Esophagus (tissue), 2 donors: ENCODE data around the gene KCNK10. TPM values are rescaled to one million over a fixed set of nuclear protein-coding genes. Genes with fewer than 3 reads are reported as not detected.

Experiments used
- H3K27ac ChIP-seq, 2 donors: one replicate each; pipeline ENCODE4 v1.5.1; 2013; ENCODE audit warnings: low read depth in 2 of 2, mild to moderate bottlenecking in 2 of 2, inconsistent platforms in 1 of 2, low read length in 1 of 2, moderate library complexity in 1 of 2
- H3K27me3 ChIP-seq, 2 donors: one replicate each; pipeline ENCODE4 v1.6.1; 2013; ENCODE audit warnings: low read length in 2 of 2, control low read depth in 1 of 2, mild to moderate bottlenecking in 1 of 2; ENCODE audit not compliant: insufficient read depth in 2 of 2, control insufficient read depth in 1 of 2
- H3K36me3 ChIP-seq, 2 donors: one replicate each; pipeline ENCODE4 v1.6.1; 2013; ENCODE audit warnings: low read length in 1 of 2; ENCODE audit not compliant: control insufficient read depth in 2 of 2, insufficient read depth in 2 of 2
- H3K4me1 ChIP-seq, 2 donors: one replicate each; pipeline ENCODE4 v1.6.1; 2013; ENCODE audit warnings: low read length in 1 of 2; ENCODE audit not compliant: control insufficient read depth in 2 of 2, insufficient read depth in 2 of 2
- H3K4me3 ChIP-seq, 2 donors: one replicate each; pipeline ENCODE4 v1.5.1; 2013; ENCODE audit warnings: low read length in 2 of 2, mild to moderate bottlenecking in 2 of 2, low read depth in 1 of 2, moderate library complexity in 1 of 2
- H3K9me3 ChIP-seq, 2 donors: one replicate each; pipeline ENCODE4 v1.6.1; 2013; ENCODE audit warnings: mild to moderate bottlenecking in 2 of 2, low read depth in 1 of 2, low read length in 1 of 2, moderate library complexity in 1 of 2; ENCODE audit not compliant: control insufficient read depth in 2 of 2, insufficient read depth in 1 of 2
- WGBS, 2 donors: extraction: QIAGEN DNeasy Blood & Tissue Kit; methylation state at CpG; one replicate each; pipeline ENCODE4 v1.1.7; 2013; 5-methylcytosine and 5-hydroxymethylcytosine counted together
- polyA plus RNA-seq, 2 donors: library from polyadenylated mRNA; stranded (reverse); fragments of 200-250 nt; gene quantifications; one replicate each; pipeline ENCODE4 v1.2.3, GENCODE V29; 2013
- donor health status: healthy with polysubstance abuse.
- donor health status: Bipolar disorder and iron deficiency.

Gene KCNK10
- polyA plus RNA-seq, 2 donors = 0.61 to 1.0 TPM

- WGBS, 2 donors = 96% methylated on average over 22 of the region's 22 CpGs
- peaks cover 0 to 2% of the 10 kb centered on the region in 2 donors for H3K4me1 ChIP-seq
- no peaks in the 10 kb centered on the region for H3K27me3 ChIP-seq
- no peak overlapping the region for H3K4me3 ChIP-seq
- H3K9me3 ChIP-seq = no peaks in the 10 kb centered on the region
- H3K36me3 ChIP-seq = no peaks in the 10 kb centered on the region
- H3K27ac ChIP-seq = no peak overlapping the region
Observed at GRCh38 chr14:88185843-88186242, 137.2 kb downstream of the KCNK10 start.

GRCh38 chr14:88184956-88185355, 138.1 kb downstream of the KCNK10 start:
- Histone ChIP-seq H3K4me1 (peaks cover 0 to 2% of the 10 kb centered on the region in 2 donors), H3K9me3 (no peaks in the 10 kb centered on the region), H3K27ac (no peak overlapping the region), H3K4me3 (no peak overlapping the region), H3K27me3 (no peaks in the 10 kb centered on the region), H3K36me3 (no peaks in the 10 kb centered on the region)
- WGBS, 2 donors = 88 to 92% methylated on average over 8 of the region's 8 CpGs

- Histone ChIP-seq H3K4me3 (no peak overlapping the region), H3K27ac (no peak overlapping the region), H3K4me1 (no peaks in the 10 kb centered on the region), H3K9me3 (no peaks in the 10 kb centered on the region), H3K27me3 (no peaks in the 10 kb centered on the region), H3K36me3 (no peaks in the 10 kb centered on the region)
- 46 to 62% methylated on average over 5 of the region's 5 CpGs for WGBS, 2 donors
Observed at GRCh38 chr14:88181072-88181471, 142.0 kb downstream of the KCNK10 start.

- WGBS, 2 donors = 87 to 89% methylated on average over 6 of the region's 6 CpGs
- no peaks in the 10 kb centered on the region for H3K4me1 ChIP-seq
- no peaks in the 10 kb centered on the region for H3K36me3 ChIP-seq
- H3K27me3 ChIP-seq = no peaks in the 10 kb centered on the region
- H3K27ac ChIP-seq = no peak overlapping the region
- no peak overlapping the region for H3K4me3 ChIP-seq
- H3K9me3 ChIP-seq = no peaks in the 10 kb centered on the region
Observed at GRCh38 chr14:88179716-88180115, 143.4 kb downstream of the KCNK10 start.

GRCh38 chr14:88170333-88170732, 152.7 kb downstream of the KCNK10 start:
- Histone ChIP-seq H3K4me3 (no peak overlapping the region), H3K27me3 (no peaks in the 10 kb centered on the region), H3K4me1 (no peaks in the 10 kb centered on the region), H3K9me3 (no peaks in the 10 kb centered on the region), H3K27ac (no peak overlapping the region), H3K36me3 (no peaks in the 10 kb centered on the region)

- Histone ChIP-seq H3K36me3 (no peaks in the 10 kb centered on the region), H3K9me3 (no peaks in the 10 kb centered on the region), H3K4me1 (no peaks in the 10 kb centered on the region), H3K27me3 (no peaks in the 10 kb centered on the region), H3K4me3 (no peak overlapping the region), H3K27ac (no peak overlapping the region)
- WGBS, 2 donors = 59 to 61% methylated on average over 3 of the region's 3 CpGs
Observed at GRCh38 chr14:88168498-88169165, 154.4 kb downstream of the KCNK10 start.

- no peaks in the 10 kb centered on the region for H3K4me1 ChIP-seq
- H3K27ac ChIP-seq = no peak overlapping the region
- 83 to 84% methylated on average over 7 of the region's 7 CpGs for WGBS, 2 donors
- H3K36me3 ChIP-seq = no peaks in the 10 kb centered on the region
- H3K9me3 ChIP-seq = no peaks in the 10 kb centered on the region
- H3K27me3 ChIP-seq = no peaks in the 10 kb centered on the region
- H3K4me3 ChIP-seq = no peak overlapping the region
Observed at GRCh38 chr14:88168025-88168424, 155.0 kb downstream of the KCNK10 start.

GRCh38 chr14:88166616-88167015, 156.5 kb downstream of the KCNK10 start:
- Histone ChIP-seq H3K36me3 (no peaks in the 10 kb centered on the region), H3K9me3 (no peaks in the 10 kb centered on the region), H3K27ac (no peak overlapping the region), H3K4me3 (no peak overlapping the region), H3K27me3 (no peaks in the 10 kb centered on the region), H3K4me1 (no peaks in the 10 kb centered on the region)
- 60 to 62% methylated on average over 3 of the region's 3 CpGs for WGBS, 2 donors

- H3K36me3 ChIP-seq = no peaks in the 10 kb centered on the region
- no peaks in the 10 kb centered on the region for H3K4me1 ChIP-seq
- H3K27me3 ChIP-seq = no peaks in the 10 kb centered on the region
- H3K4me3 ChIP-seq = no peak overlapping the region
- H3K27ac ChIP-seq = no peak overlapping the region
- WGBS, 2 donors = 56 to 65% methylated on average over 3 of the region's 3 CpGs
- H3K9me3 ChIP-seq = no peaks in the 10 kb centered on the region
Observed at GRCh38 chr14:88164906-88165534, 158.0 kb downstream of the KCNK10 start.

GRCh38 chr14:88163731-88164255, 159.3 kb downstream of the KCNK10 start:
- Histone ChIP-seq H3K36me3 (no peaks in the 10 kb centered on the region), H3K27me3 (no peaks in the 10 kb centered on the region), H3K4me3 (no peak overlapping the region), H3K9me3 (no peaks in the 10 kb centered on the region), H3K4me1 (no peaks in the 10 kb centered on the region), H3K27ac (no peak overlapping the region)
- 72 to 75% methylated on average over 4 of the region's 4 CpGs for WGBS, 2 donors
